Brain pericyte (primary cell): Measurements from ENCODE around the gene EIF3C.
"Not testable (repeated sequence)": the region's sequence is repeated elsewhere in the genome, so short reads cannot be mapped to it uniquely, and the experiment has no call there.

Source experiments
- DNase-seq: peaks from one replicate; pipeline ENCODE4 v3.0.0-alpha.2; 2012; ENCODE audit warnings: low read depth, low spot score

EIF3C gene

DNA sequence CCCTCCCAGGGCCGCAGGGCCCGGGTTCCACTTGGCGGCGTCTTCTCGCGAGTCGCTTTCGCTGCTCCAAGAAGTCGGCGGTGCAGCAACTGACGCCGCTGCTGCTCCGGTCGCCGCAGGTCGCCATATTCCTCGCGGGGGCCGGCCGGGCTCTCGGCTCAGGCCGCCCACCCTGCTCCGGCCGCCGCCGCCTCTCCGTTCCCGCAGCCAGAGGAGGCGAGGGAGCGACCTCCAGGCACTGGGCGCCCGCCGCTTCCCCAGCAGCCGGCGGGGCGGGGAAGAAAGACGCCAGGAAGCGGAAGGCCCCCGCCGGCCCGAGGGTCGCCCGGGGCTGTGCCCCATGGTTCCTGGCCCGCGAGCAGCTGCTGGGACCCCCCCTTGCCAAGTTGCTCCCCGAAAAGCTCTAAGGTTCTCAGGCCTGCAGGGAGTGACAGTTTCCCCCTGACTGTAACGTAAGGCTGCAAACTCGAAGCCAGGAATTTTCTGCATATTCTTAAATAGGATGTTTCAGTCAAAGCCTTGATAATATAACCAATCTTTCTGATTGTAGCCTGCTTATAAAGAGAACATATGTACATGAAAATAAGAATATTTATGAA, 39.3 kb downstream of the EIF3C start:
- not testable (repeated sequence) for DNase-seq

GRCh38 chr16:28751487-28751886, 40.2 kb downstream of the EIF3C start, which contains the start of gene NPIPB9:
NPIPB9 (plus strand) TSS chr16:28751787.
- DNase-seq: not testable (repeated sequence)

DNA sequence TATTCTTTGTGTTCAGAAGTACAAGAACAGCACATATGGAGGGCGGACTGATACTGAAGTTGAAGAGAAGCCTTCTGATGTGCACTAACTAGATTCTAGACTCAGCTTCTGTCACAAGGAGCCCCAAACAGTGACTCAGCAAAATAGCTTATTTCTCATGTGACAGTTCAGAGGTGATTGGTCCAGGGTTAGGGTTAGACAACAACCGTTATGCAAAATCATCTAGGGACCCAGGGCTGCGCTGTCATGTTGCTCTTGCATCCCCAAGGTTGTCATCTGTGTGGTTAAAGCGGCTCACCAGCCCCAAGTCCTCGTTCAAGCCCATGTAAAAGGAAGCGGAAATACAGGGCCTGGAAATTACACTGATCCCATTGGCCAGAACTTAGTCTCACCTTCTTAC, 70.4 kb downstream of the EIF3C start:
- DNase-seq: not testable (repeated sequence)

DNA sequence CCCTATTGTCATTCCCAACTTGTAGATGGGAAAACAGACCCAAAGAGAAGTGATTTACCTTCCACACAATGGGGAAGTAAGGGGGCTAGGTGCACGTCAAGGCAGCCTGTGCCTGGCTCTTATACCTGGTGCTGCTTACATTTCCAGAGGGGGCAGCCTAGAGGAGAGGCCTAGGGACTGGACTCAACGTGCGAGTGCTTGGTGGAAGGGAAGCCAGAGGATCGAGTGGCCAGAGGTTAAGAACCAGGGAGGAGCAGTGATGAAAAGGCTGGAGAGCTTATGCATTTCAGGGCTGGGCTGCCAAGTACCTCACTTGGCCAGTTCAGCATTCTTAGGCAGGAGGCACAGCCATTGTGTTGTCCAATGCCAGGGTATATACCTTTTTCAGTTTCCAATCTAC, 71.1 kb downstream of the EIF3C start:
- DNase-seq: not testable (repeated sequence)
